IMR-90 (cell line): ENCODE data around the gene C4B. TPM values are rescaled to one million over a fixed set of nuclear protein-coding genes. Genes with fewer than 3 reads are reported as not detected.
"Not testable (repeated sequence)": the region's sequence is repeated elsewhere in the genome, so short reads cannot be mapped to it uniquely, and the experiment has no call there.

Experiments used
- ATAC-seq: fragments of 200-7000 bp; cut with Tn5 transposase; 2 replicates; pipeline ENCODE4 v1.9.1; 2020; ENCODE audit warnings: low read depth, mild to moderate bottlenecking, moderate library complexity
- BruUV-seq: library from RNA; stranded (reverse); fragments of 400-500 nt; replicated peaks from 2 replicates; lab custom pipeline; 2021; lab: Mats Ljungman, UMichigan
- CTCF ChIA-PET: fragments of 300-600 bp; formaldehyde crosslinking; extraction: SDS; loops from one replicate; lab custom pipeline; 2021; ENCODE audit warnings: antibody characterized with exemption; lab: Yijun Ruan, JAX
- POLR2A ChIA-PET: fragments of 300-600 bp; sonication (Branson Sonifier 250); formaldehyde crosslinking; loops from one replicate; lab custom pipeline; 2022; ENCODE audit warnings: antibody characterized with exemption; ENCODE audit not compliant: unreplicated experiment; lab: Charles Lee
- DNase-seq: peaks from one replicate; pipeline ENCODE4 v3.0.0; 2013
- H2AFZ ChIP-seq: replicated peaks from 2 replicates; pipeline ENCODE3; 2013; ENCODE audit warnings: low read length, mild to moderate bottlenecking; ENCODE audit not compliant: poor library complexity
- H2AK5ac ChIP-seq: 2 replicates; pipeline ENCODE4 v1.6.1; 2013; ENCODE audit warnings: low read depth, low read length, inconsistent platforms
- H2AK9ac ChIP-seq: replicated peaks from 2 replicates; pipeline ENCODE3; 2013; ENCODE audit warnings: mild to moderate bottlenecking, low read depth, low read length, moderate library complexity; ENCODE audit not compliant: poor library complexity
- H2BK120ac ChIP-seq: 2 replicates; pipeline ENCODE4 v1.6.1; 2013; ENCODE audit warnings: low read depth, low read length, inconsistent platforms
- H2BK15ac ChIP-seq: 3 replicates; pipeline ENCODE4 v1.6.1; 2013; ENCODE audit warnings: low read depth, low read length, inconsistent platforms
- H2BK20ac ChIP-seq: 2 replicates; pipeline ENCODE4 v1.6.1; 2013; ENCODE audit warnings: low read depth, mild to moderate bottlenecking, inconsistent platforms, low read length, moderate library complexity
- H2BK5ac ChIP-seq: 2 replicates; pipeline ENCODE4 v1.6.1; 2013; ENCODE audit warnings: mild to moderate bottlenecking, low read depth, low read length, inconsistent platforms; ENCODE audit not compliant: poor library complexity, severe bottlenecking
- H3K14ac ChIP-seq: replicated peaks from 2 replicates; pipeline ENCODE4 v1.6.1; 2013; ENCODE audit warnings: low read depth, low read length, inconsistent platforms
- H3K18ac ChIP-seq: 2 replicates; pipeline ENCODE4 v1.6.1; 2013; ENCODE audit warnings: low read depth, low read length, control low read depth
- H3K23ac ChIP-seq: 2 replicates; pipeline ENCODE4 v1.6.1; 2013; ENCODE audit warnings: low read depth, low read length, inconsistent platforms
- H3K27ac ChIP-seq: 2 replicates; pipeline ENCODE4 v1.5.1; 2013; ENCODE audit warnings: mild to moderate bottlenecking, control low read depth, low read length; ENCODE audit not compliant: insufficient read depth
- H3K27me3 ChIP-seq: 2 replicates; pipeline ENCODE4 v1.6.1; 2013; ENCODE audit warnings: low read length; ENCODE audit not compliant: control insufficient read depth, insufficient read depth
- H3K36me3 ChIP-seq: 2 replicates; pipeline ENCODE4 v1.6.1; 2013; ENCODE audit warnings: low read length, mixed read lengths; ENCODE audit not compliant: control insufficient read depth, insufficient read depth
- H3K4ac ChIP-seq: 2 replicates; pipeline ENCODE4 v1.6.1; 2013; ENCODE audit warnings: low read depth, low read length, inconsistent platforms
- H3K4me1 ChIP-seq: 2 replicates; pipeline ENCODE4 v1.6.1; 2013; ENCODE audit warnings: low read length, mixed read lengths; ENCODE audit not compliant: control insufficient read depth, insufficient read depth
- H3K4me2 ChIP-seq: 2 replicates; pipeline ENCODE4 v1.6.1; 2013; ENCODE audit warnings: low read depth, mild to moderate bottlenecking, control low read depth, low read length, moderate library complexity
- H3K4me3 ChIP-seq: 2 replicates; pipeline ENCODE4 v1.5.1; 2013; ENCODE audit warnings: low read depth, mild to moderate bottlenecking, control low read depth, low read length, moderate library complexity; ENCODE audit not compliant: insufficient read depth
- H3K56ac ChIP-seq: 2 replicates; pipeline ENCODE4 v1.6.1; 2013; ENCODE audit warnings: low read length, inconsistent platforms; ENCODE audit not compliant: insufficient read depth; ENCODE audit errors: extremely low read depth
- H3K79me1 ChIP-seq, 2 experiments: 2 replicates each; pipeline ENCODE4 v1.6.1; 2013; ENCODE audit warnings: low read length in 2 of 2, inconsistent platforms in 1 of 2, low read depth in 1 of 2
- H3K9ac ChIP-seq: 2 replicates; pipeline ENCODE4 v1.6.1; 2013; ENCODE audit warnings: low read depth, low read length, control low read depth
- H3K9me1 ChIP-seq: 2 replicates; pipeline ENCODE4 v1.6.1; 2013; ENCODE audit warnings: low read length, inconsistent platforms; ENCODE audit not compliant: insufficient read depth
- H3K9me3 ChIP-seq: 2 replicates; pipeline ENCODE4 v1.6.1; 2013; ENCODE audit warnings: low read length; ENCODE audit not compliant: control insufficient read depth, insufficient read depth
- H4K20me1 ChIP-seq: 2 replicates; pipeline ENCODE4 v1.6.1; 2013; ENCODE audit warnings: low read length, inconsistent platforms; ENCODE audit not compliant: insufficient read depth
- H4K5ac ChIP-seq: 2 replicates; pipeline ENCODE4 v1.6.1; 2013; ENCODE audit warnings: mild to moderate bottlenecking, low read depth, low read length, control low read depth
- H4K8ac ChIP-seq, 2 experiments: 2 replicates each; pipeline ENCODE4 v1.6.1; 2013; ENCODE audit warnings: low read depth in 2 of 2, low read length in 2 of 2, control low read depth in 1 of 2, inconsistent platforms in 1 of 2
- H4K91ac ChIP-seq: 2 replicates; pipeline ENCODE4 v1.6.1; 2013; ENCODE audit warnings: low read depth, low read length, inconsistent platforms; ENCODE audit not compliant: insufficient read depth
- WGBS, 2 experiments: methylation state at CpG; one replicate each; pipeline versions ENCODE4 v1.1.5 to v1.1.7; 2013; ENCODE audit warnings: missing lambda C conversion rate in 2 of 2; ENCODE audit not compliant: insufficient read length in 1 of 2; ENCODE audit errors: extremely low coverage in 2 of 2; 5-methylcytosine and 5-hydroxymethylcytosine counted together
- dilution Hi-C: fragments of 300-500 bp; cut with HindIII; formaldehyde crosslinking; loops from one replicate; pipeline ENCODE4 v1.14.3; 2018; ENCODE audit warnings: low sequenced_read_pairs; ENCODE audit not compliant: unreplicated experiment
- in situ Hi-C: fragments of 300-500 bp; cut with MboI; formaldehyde crosslinking; loops from 3 replicates; pipeline ENCODE4 v1.14.3; 2019; ENCODE audit warnings: low sequenced_read_pairs, inconsistent platforms, mixed read lengths
- intact Hi-C: fragments of 100-400 bp; cut with micrococcal nuclease; formaldehyde crosslinking; loops from 2 replicates; pipeline ENCODE4 v1.10.0; 2022
- polyA plus RNA-seq, 3 experiments: library from polyadenylated mRNA; depleted of rRNA; stranded (reverse); fragments of >200 nt; gene quantifications; 2 replicates each; pipeline ENCODE4 v1.2.3, GENCODE V29; 2012; ENCODE audit warnings: low replicate concordance in 1 of 3
- total RNA-seq: library from RNA; depleted of rRNA; stranded (reverse); fragments of >200 nt; gene quantifications from 2 replicates; pipeline ENCODE4 v1.2.3, GENCODE V29; 2012

Gene C4B
- total and polyA plus RNA-seq, 2 of the 4 experiments (the other 2 are of a cell fraction), result 0.54 to 4.2 TPM

DNA sequence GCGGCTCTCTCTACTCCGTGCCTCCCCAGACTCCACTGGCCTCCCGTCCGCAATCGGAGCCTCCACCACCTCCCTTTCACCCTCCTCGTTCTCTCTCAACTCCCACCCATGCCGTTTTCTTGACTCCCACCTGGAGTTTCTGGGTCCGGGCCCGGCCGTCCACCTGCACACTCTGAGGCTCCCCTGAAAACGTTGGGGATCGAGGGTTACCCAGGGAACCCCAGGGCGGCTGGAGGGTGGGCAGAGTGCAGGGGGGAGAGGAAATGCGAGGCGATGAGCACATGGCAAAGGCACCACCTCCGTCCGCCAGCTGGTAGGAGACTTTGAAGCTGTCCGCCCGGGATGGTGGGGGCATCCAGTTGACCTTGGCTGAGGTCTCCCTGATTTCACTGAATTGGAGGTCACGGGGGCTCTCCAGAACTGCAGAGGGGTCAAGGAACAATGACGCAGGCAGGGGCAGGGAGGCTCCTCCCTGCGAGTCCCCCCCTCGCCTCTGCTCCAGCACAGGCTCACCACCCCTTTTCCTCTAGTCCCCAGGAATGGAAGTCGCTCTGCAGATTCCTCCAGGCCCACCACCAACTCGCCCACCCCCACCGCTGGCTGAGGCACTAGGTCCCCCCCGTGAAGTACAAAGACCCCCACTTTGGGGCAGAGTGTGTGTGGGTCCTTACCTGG lies 3.6 kb upstream of the C4B start:
- POLR2A ChIA-PET, result not testable (repeated sequence)

DNA sequence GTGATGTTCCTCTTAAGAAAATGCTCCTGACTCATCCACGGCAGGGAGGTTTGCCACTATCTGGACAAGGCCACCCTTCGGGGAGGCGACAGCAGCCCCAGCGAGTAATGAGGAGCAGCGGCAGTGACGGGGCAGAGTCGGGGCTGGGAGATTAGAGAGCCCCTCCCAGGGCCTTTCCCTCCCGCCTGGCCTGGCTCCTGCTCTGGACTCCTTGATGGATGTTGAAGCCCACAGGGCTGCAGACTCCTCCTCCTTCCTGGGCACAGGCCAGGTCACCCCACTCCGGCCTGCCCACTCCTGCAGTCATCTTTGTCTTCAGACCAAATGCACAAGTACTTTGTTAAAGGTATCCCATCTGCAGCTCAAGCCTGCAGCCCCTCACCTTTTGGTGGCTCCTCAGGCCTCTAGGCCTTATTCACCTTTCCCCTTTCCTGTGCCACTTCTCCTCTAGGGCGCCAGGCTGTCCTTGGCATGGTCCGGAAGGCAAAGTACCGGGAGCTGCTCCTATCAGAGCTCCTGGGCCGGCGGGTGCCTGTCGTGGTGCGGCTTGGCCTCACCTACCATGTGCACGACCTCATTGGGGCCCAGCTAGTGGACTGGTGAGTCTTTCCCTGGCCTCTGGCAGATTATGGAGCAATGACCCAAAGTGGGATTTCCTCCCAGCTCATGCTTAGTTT lies 1.5 kb upstream of the C4B start:
- H2AFZ ChIP-seq, H2BK5ac ChIP-seq, H3K4me2 ChIP-seq, H2AK5ac ChIP-seq, H2BK15ac ChIP-seq, POLR2A ChIA-PET, H4K91ac ChIP-seq, H3K9ac ChIP-seq, H3K4me3 ChIP-seq, H4K5ac ChIP-seq, H4K20me1 ChIP-seq, in situ Hi-C loops, H3K36me3 ChIP-seq, H3K9me3 ChIP-seq, BruUV-seq, H3K4me1 ChIP-seq, intact Hi-C loops, dilution Hi-C loops, H3K27me3 ChIP-seq, H3K23ac ChIP-seq, H3K18ac ChIP-seq, H3K27ac ChIP-seq, H3K9me1 ChIP-seq, CTCF ChIA-PET, H4K8ac ChIP-seq, H3K56ac ChIP-seq, H3K14ac ChIP-seq, H2AK9ac ChIP-seq, H3K4ac ChIP-seq, H2BK20ac ChIP-seq, ATAC-seq, H3K79me1 ChIP-seq, H2BK120ac ChIP-seq, DNase-seq: not testable (repeated sequence)
- no CpG with 5 or more reads among the region's 17 CpGs for WGBS, 2 experiments

More for the DNA sequence above, 3.6 kb upstream of the C4B start:
- H3K4me3 ChIP-seq, H3K56ac ChIP-seq, H3K4ac ChIP-seq, H3K36me3 ChIP-seq, H3K23ac ChIP-seq, H4K8ac ChIP-seq, H3K9me1 ChIP-seq, H3K27me3 ChIP-seq, H4K5ac ChIP-seq, H3K9ac ChIP-seq, H2BK5ac ChIP-seq, BruUV-seq, H2AK9ac ChIP-seq, H2BK120ac ChIP-seq, H3K14ac ChIP-seq, H2AK5ac ChIP-seq, ATAC-seq, H2BK15ac ChIP-seq, H3K79me1 ChIP-seq, H3K4me1 ChIP-seq, in situ Hi-C loops, H4K91ac ChIP-seq, H3K27ac ChIP-seq, dilution Hi-C loops, CTCF ChIA-PET, H2AFZ ChIP-seq, H3K9me3 ChIP-seq, H2BK20ac ChIP-seq, DNase-seq, H3K18ac ChIP-seq, H3K4me2 ChIP-seq, H4K20me1 ChIP-seq, intact Hi-C loops: not testable (repeated sequence)
- no CpG with 5 or more reads among the region's 27 CpGs for WGBS, 2 experiments
